ENCODE data around the gene ATP10B. TPM values are rescaled to one million over a fixed set of nuclear protein-coding genes. Genes with fewer than 3 reads are reported as not detected.

The ATP10B gene
- total and polyA plus RNA-seq, 2 experiments from 2014 or later, result 0.03 TPM; not detected in 1

- TF ChIP-seq CTCF (IDR thresholded peaks at IDR 0.05; ENCODE audit: low read depth, low read length), result no peak
These were observed 102.3 kb downstream of the ATP10B start for GRCh38 chr5:160749682-160750081.

GRCh38 chr5:160749026-160749425, 103.0 kb downstream of the ATP10B start:
- Histone ChIP-seq H3K4me1 (ENCODE audit: low read depth) (peaks cover 8% of the 10 kb centered on the region), H3K9me3 (ENCODE audit: low read depth) (no peaks in the 10 kb centered on the region), H3K36me3 (no peaks in the 10 kb centered on the region), H3K4me3 (no peak overlapping the region), H3K27ac (no peak overlapping the region), H3K27me3 (peaks cover 27% of the 10 kb centered on the region)
- TF ChIP-seq CTCF (IDR thresholded peaks at IDR 0.05; ENCODE audit: low read depth, low read length), result no peak
- DNase-seq (ENCODE audit: low read depth in 1 of 2, low spot score in 1 of 2), result no peak

More at GRCh38 chr5:160749682-160750081, 102.3 kb downstream of the ATP10B start:
- no peaks in the 10 kb centered on the region for H3K9me3 ChIP-seq (ENCODE audit: low read depth)
- H3K4me1 ChIP-seq (ENCODE audit: low read depth), result peaks cover 2% of the 10 kb centered on the region
- H3K4me3 ChIP-seq, result no peak overlapping the region
- no peaks in the 10 kb centered on the region for H3K36me3 ChIP-seq
- H3K27ac ChIP-seq, result no peak overlapping the region
- H3K27me3 ChIP-seq, result peaks cover 30% of the 10 kb centered on the region
- no peak for DNase-seq (ENCODE audit: low read depth in 1 of 2, low spot score in 1 of 2)

GRCh38 chr5:160747987-160748386, 104.0 kb downstream of the ATP10B start:
- Histone ChIP-seq H3K9me3 (ENCODE audit: low read depth) (no peaks in the 10 kb centered on the region), H3K4me1 (ENCODE audit: low read depth) (peaks cover 18% of the 10 kb centered on the region), H3K36me3 (no peaks in the 10 kb centered on the region), H3K4me3 (no peak overlapping the region), H3K27ac (no peak overlapping the region), H3K27me3 (peaks cover 21% of the 10 kb centered on the region)
- DNase-seq (ENCODE audit: low read depth in 1 of 2, low spot score in 1 of 2), result peak in 1 of 2 donors; percentile 37
- TF ChIP-seq CTCF (IDR thresholded peaks at IDR 0.05; ENCODE audit: low read depth, low read length), result no peak

- H3K4me3 ChIP-seq, result no peak overlapping the region
- no peaks in the 10 kb centered on the region for H3K36me3 ChIP-seq
- H3K4me1 ChIP-seq (ENCODE audit: low read depth), result peaks cover 22% of the 10 kb centered on the region
- no peak for DNase-seq (ENCODE audit: low read depth in 1 of 2, low spot score in 1 of 2)
- no peaks in the 10 kb centered on the region for H3K9me3 ChIP-seq (ENCODE audit: low read depth)
- H3K27me3 ChIP-seq, result peaks cover 21% of the 10 kb centered on the region
- H3K27ac ChIP-seq, result no peak overlapping the region
- TF ChIP-seq CTCF (IDR thresholded peaks at IDR 0.05; ENCODE audit: low read depth, low read length), result no peak
These were observed 104.5 kb downstream of the ATP10B start for GRCh38 chr5:160747559-160747958.

- H3K4me3 ChIP-seq, result no peak overlapping the region
- no peak overlapping the region for H3K27ac ChIP-seq
- DNase-seq (ENCODE audit: low read depth in 1 of 2, low spot score in 1 of 2), result no peak
- H3K36me3 ChIP-seq, result no peaks in the 10 kb centered on the region
- H3K27me3 ChIP-seq, result peaks cover 5% of the 10 kb centered on the region
- H3K4me1 ChIP-seq (ENCODE audit: low read depth), result peaks cover 33% of the 10 kb centered on the region
- TF ChIP-seq CTCF (IDR thresholded peaks at IDR 0.05; ENCODE audit: low read depth, low read length), result no peak
- H3K9me3 ChIP-seq (ENCODE audit: low read depth), result no peaks in the 10 kb centered on the region
These were observed 107.5 kb downstream of the ATP10B start for GRCh38 chr5:160744268-160745101.

All from cardiac muscle cell (in vitro differentiated cells and primary cell).